ENCODE data around the gene SPATA6L. TPM values are rescaled to one million over a fixed set of nuclear protein-coding genes. Genes with fewer than 3 reads are reported as not detected.

SPATA6L gene
- total RNA-seq, 1 experiment from 2014 or later: 2.4 TPM

GRCh38 chr9:4567601-4568000 is 98.7 kb downstream of the SPATA6L start:
- no peak overlapping the region for H3K4me3 ChIP-seq (ENCODE audit: low read depth, low read length)
- POLR2A ChIA-PET: no interaction called here

DNA sequence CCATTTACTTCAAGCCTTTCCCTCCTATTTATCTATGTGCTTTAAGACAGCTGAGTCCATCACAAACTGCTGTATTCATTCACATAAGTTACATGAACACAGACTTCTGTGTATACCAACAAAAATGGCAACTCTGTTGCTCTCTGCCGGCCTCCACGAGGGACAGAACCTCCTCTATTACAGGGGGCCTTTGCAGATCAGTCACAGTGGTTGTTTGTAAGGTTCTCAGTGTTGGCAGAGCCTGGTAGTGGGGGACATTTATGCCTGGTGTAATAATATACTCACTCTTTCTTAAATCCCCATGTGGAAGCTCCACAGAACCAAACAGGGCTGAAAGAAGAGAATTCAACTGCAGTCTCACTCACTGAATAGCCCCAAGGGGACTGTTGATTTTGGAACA is 99.5 kb downstream of the SPATA6L start:
- TF ChIP-seq, protein P1, sequence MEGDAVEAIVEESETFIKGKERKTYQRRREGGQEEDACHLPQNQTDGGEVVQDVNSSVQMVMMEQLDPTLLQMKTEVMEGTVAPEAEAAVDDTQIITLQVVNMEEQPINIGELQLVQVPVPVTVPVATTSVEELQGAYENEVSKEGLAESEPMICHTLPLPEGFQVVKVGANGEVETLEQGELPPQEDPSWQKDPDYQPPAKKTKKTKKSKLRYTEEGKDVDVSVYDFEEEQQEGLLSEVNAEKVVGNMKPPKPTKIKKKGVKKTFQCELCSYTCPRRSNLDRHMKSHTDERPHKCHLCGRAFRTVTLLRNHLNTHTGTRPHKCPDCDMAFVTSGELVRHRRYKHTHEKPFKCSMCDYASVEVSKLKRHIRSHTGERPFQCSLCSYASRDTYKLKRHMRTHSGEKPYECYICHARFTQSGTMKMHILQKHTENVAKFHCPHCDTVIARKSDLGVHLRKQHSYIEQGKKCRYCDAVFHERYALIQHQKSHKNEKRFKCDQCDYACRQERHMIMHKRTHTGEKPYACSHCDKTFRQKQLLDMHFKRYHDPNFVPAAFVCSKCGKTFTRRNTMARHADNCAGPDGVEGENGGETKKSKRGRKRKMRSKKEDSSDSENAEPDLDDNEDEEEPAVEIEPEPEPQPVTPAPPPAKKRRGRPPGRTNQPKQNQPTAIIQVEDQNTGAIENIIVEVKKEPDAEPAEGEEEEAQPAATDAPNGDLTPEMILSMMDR (IDR thresholded peaks at IDR 0.05; ENCODE audit: insufficient read depth in 1 of 2, low read depth in 1 of 2, low read length in 1 of 2, severe bottlenecking in 1 of 2, unreplicated experiment in 1 of 2): no peak
- no peak overlapping the region for H3K27ac Mint-ChIP-seq (ENCODE audit: unreplicated experiment)
- ChIA-PET POLR2A (no interaction called here), CTCF (no interaction called here)
- H3K27me3 Mint-ChIP-seq (ENCODE audit: insufficient read depth, unreplicated experiment): no peaks in the 10 kb centered on the region
- H3K9me3 Mint-ChIP-seq (ENCODE audit: unreplicated experiment): no peaks in the 10 kb centered on the region
- peaks cover 6% of the 10 kb centered on the region for H3K36me3 Mint-ChIP-seq (ENCODE audit: insufficient read depth, unreplicated experiment)
- DNase-seq: no peak
- no peaks in the 10 kb centered on the region for H3K4me1 Mint-ChIP-seq (ENCODE audit: low read depth, unreplicated experiment)
- no peak overlapping the region for H3K4me3 Mint-ChIP-seq (ENCODE audit: unreplicated experiment)
- no TSS peak for BruUV-seq (replicated peaks)
- intact Hi-C loops (cut with micrococcal nuclease; ENCODE audit: unreplicated experiment): no loop called here
- H3K4me3 ChIP-seq (ENCODE audit: low read depth, low read length): no peak overlapping the region
- no peaks in the 10 kb centered on the region for H3K9me3 ChIP-seq
- H3K4me1 ChIP-seq: no peaks in the 10 kb centered on the region
- no peaks in the 10 kb centered on the region for H3K36me3 ChIP-seq (ENCODE audit: control insufficient read depth, insufficient read depth, low read length)
- H3K27me3 ChIP-seq (replicated peaks; ENCODE audit: control insufficient read depth, insufficient read depth, low read length): no peaks in the 10 kb centered on the region

More at GRCh38 chr9:4567601-4568000, 98.7 kb downstream of the SPATA6L start:
- Mint-ChIP-seq H3K4me3 (ENCODE audit: unreplicated experiment) (no peak overlapping the region), H3K36me3 (ENCODE audit: insufficient read depth, unreplicated experiment) (peaks cover 11% of the 10 kb centered on the region), H3K27me3 (ENCODE audit: insufficient read depth, unreplicated experiment) (no peaks in the 10 kb centered on the region), H3K27ac (ENCODE audit: unreplicated experiment) (no peak overlapping the region), H3K4me1 (ENCODE audit: low read depth, unreplicated experiment) (no peaks in the 10 kb centered on the region), H3K9me3 (ENCODE audit: unreplicated experiment) (no peaks in the 10 kb centered on the region)
- Histone ChIP-seq H3K4me1 (no peaks in the 10 kb centered on the region), H3K36me3 (ENCODE audit: control insufficient read depth, insufficient read depth, low read length) (no peaks in the 10 kb centered on the region), H3K27me3 (replicated peaks; ENCODE audit: control insufficient read depth, insufficient read depth, low read length) (no peaks in the 10 kb centered on the region), H3K9me3 (no peaks in the 10 kb centered on the region)
- TF ChIP-seq, protein P1 (IDR thresholded peaks at IDR 0.05; ENCODE audit: insufficient read depth in 1 of 2, low read depth in 1 of 2, low read length in 1 of 2, severe bottlenecking in 1 of 2, unreplicated experiment in 1 of 2): no peak
- intact Hi-C loops (cut with micrococcal nuclease; ENCODE audit: unreplicated experiment): no loop called here
- BruUV-seq (replicated peaks): no TSS peak
- DNase-seq: no peak
- CTCF ChIA-PET: no interaction called here

DNA sequence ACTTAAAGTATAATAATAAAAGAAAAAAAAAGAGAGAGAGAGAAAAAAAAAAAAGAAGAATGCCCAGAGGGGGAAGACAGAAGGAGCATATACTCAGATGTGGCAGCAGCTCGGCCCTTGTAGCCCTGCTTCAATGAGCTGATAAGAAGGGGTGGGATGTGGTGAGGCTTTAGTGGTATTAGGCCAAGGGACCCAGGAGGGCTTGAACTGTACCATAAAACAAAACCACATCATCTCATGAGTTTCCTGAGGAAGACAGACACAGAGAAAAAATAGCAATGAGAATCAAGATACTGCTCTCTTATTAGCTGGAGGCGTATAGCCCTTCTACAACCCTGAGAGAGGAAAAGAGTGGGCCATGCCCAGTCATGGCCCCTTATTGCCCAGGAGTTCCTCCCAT is 103.2 kb downstream of the SPATA6L start:
- POLR2A ChIA-PET: no interaction called here
- Histone ChIP-seq H3K9me3 (no peaks in the 10 kb centered on the region), H3K36me3 (ENCODE audit: control insufficient read depth, insufficient read depth, low read length) (no peaks in the 10 kb centered on the region), H3K27me3 (replicated peaks; ENCODE audit: control insufficient read depth, insufficient read depth, low read length) (no peaks in the 10 kb centered on the region), H3K4me1 (no peaks in the 10 kb centered on the region), H3K4me3 (ENCODE audit: low read depth, low read length) (no peak overlapping the region)
- TF ChIP-seq, protein P1 (IDR thresholded peaks at IDR 0.05; ENCODE audit: insufficient read depth in 1 of 2, low read depth in 1 of 2, low read length in 1 of 2, severe bottlenecking in 1 of 2, unreplicated experiment in 1 of 2): no peak
- H3K36me3 Mint-ChIP-seq (ENCODE audit: insufficient read depth, unreplicated experiment): peaks cover 16% of the 10 kb centered on the region
- H3K27ac Mint-ChIP-seq (ENCODE audit: unreplicated experiment): no peak overlapping the region
- DNase-seq: no peak
- intact Hi-C loops (cut with micrococcal nuclease; ENCODE audit: unreplicated experiment): no loop called here
- CTCF ChIA-PET: no interaction called here
- no peaks in the 10 kb centered on the region for H3K27me3 Mint-ChIP-seq (ENCODE audit: insufficient read depth, unreplicated experiment)
- no peak overlapping the region for H3K4me3 Mint-ChIP-seq (ENCODE audit: unreplicated experiment)
- H3K9me3 Mint-ChIP-seq (ENCODE audit: unreplicated experiment): no peaks in the 10 kb centered on the region
- no peaks in the 10 kb centered on the region for H3K4me1 Mint-ChIP-seq (ENCODE audit: low read depth, unreplicated experiment)
- no TSS peak for BruUV-seq (replicated peaks)

Measured in Caco-2 (cell line).